22Rv1 (cell line): ENCODE data around the gene ROR1.

Source experiments
- CTCF ChIP-seq: fragments of 450-650 bp; IDR thresholded peaks from 2 replicates; pipeline ENCODE4 v1.5.1; 2017; ENCODE audit warnings: mild to moderate bottlenecking
- ZFX ChIP-seq: fragments of 450-650 bp; IDR thresholded peaks from 2 replicates; pipeline ENCODE4 v1.6.1; 2017; ENCODE audit warnings: antibody characterized with exemption, borderline replicate concordance

- TF ChIP-seq CTCF (no peak), ZFX (no peak)
Observed at GRCh38 chr1:64186138-64186897, 412.5 kb downstream of the ROR1 start.
